ENCODE measurements around the gene NUP210.

DNA sequence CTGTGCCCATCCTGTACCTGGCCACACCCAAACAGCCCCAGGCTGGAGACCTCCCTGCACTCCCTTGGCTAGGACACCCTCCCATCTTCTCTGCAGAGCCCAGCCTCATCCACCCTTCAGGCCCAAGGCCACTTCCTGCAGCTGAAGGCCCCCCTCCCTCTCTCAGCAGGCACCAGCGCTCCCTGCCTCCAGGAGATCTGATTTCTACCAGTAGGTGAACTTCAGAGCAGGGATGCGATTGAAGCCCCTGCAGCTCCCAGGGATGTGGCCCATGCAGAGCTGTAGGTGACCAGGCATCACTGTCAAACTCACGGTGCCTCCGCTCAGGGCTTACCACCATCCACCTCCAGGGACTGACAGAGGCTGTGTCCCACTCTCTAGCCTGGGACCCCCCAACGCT is 96.3 kb downstream of the NUP210 start:
- TF ChIP-seq, protein P1, sequence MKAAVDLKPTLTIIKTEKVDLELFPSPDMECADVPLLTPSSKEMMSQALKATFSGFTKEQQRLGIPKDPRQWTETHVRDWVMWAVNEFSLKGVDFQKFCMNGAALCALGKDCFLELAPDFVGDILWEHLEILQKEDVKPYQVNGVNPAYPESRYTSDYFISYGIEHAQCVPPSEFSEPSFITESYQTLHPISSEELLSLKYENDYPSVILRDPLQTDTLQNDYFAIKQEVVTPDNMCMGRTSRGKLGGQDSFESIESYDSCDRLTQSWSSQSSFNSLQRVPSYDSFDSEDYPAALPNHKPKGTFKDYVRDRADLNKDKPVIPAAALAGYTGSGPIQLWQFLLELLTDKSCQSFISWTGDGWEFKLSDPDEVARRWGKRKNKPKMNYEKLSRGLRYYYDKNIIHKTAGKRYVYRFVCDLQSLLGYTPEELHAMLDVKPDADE (IDR thresholded peaks at IDR 0.05) = no peak
- TF ChIP-seq, protein P2, sequence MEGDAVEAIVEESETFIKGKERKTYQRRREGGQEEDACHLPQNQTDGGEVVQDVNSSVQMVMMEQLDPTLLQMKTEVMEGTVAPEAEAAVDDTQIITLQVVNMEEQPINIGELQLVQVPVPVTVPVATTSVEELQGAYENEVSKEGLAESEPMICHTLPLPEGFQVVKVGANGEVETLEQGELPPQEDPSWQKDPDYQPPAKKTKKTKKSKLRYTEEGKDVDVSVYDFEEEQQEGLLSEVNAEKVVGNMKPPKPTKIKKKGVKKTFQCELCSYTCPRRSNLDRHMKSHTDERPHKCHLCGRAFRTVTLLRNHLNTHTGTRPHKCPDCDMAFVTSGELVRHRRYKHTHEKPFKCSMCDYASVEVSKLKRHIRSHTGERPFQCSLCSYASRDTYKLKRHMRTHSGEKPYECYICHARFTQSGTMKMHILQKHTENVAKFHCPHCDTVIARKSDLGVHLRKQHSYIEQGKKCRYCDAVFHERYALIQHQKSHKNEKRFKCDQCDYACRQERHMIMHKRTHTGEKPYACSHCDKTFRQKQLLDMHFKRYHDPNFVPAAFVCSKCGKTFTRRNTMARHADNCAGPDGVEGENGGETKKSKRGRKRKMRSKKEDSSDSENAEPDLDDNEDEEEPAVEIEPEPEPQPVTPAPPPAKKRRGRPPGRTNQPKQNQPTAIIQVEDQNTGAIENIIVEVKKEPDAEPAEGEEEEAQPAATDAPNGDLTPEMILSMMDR (conservative IDR thresholded peaks at IDR 0.05; ENCODE audit: low read depth in 2 of 2) = no peak
- TF ChIP-seq POLR2AphosphoS5 (IDR thresholded peaks at IDR 0.05; ENCODE audit: low read depth) (no peak), EZH2phosphoT487 (IDR thresholded peaks at IDR 0.05; ENCODE audit: unreplicated experiment) (no peak), CREB1 (CRISPR knock-in tag; IDR thresholded peaks at IDR 0.05; ENCODE audit: low read depth) (no peak), EZH2 (IDR thresholded peaks at IDR 0.05; ENCODE audit: low read depth, unreplicated experiment) (no peak)

Measured in GM23338 (cell line).